ENCODE results near the gene MORN3.
A peak's percentile ranks its signal among the peaks of the same experiment; 100 is the strongest.
"Not testable (repeated sequence)": the region's sequence is repeated elsewhere in the genome, so short reads cannot be mapped to it uniquely, and the experiment has no call there.

Gene MORN3

DNA sequence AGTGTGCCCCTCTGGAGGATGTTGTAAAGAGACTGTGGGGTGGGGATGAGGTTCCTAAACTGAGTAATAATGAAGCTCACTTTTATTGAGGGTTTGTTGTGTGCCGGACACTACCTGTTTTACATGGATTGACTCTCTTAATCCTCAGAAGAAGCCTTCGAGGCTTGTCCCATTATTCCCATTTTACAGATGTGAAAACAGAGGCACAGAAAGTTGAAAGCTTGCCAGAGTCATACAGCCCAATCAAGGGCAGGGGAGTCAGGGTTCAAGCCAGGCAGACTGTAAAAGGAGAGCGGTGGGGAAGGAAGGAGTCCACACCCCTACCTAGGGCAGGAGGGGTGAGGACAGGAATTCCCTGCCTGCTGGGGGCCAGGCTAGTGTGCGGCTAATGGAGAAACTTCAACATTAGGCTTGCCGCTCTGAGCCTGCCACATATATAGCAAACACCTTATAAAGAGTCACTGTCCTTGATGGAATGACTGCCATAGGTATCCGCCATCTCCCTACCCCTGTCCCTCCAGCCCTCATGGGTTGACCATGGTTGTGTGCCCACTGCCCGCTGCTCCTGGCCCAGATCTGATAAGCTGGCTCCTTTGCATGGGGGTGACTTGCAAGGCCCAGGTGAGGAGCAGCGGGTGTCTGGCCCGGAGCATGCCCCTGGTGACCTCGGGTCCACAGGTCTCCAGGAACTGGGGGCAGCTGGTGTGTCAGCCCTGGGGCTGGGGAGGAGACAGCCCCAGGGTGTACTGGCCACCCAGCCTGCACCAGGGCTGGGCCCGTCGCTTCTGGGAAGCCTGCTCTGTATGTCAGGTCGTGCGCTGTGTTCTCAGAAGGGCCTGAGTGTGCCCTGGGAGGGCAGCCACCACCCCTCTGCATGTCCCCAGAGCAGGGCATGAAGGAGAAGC, 30.9 kb downstream of the MORN3 start:
- DNase-seq (ENCODE audit: low spot score), result no peak

DNA sequence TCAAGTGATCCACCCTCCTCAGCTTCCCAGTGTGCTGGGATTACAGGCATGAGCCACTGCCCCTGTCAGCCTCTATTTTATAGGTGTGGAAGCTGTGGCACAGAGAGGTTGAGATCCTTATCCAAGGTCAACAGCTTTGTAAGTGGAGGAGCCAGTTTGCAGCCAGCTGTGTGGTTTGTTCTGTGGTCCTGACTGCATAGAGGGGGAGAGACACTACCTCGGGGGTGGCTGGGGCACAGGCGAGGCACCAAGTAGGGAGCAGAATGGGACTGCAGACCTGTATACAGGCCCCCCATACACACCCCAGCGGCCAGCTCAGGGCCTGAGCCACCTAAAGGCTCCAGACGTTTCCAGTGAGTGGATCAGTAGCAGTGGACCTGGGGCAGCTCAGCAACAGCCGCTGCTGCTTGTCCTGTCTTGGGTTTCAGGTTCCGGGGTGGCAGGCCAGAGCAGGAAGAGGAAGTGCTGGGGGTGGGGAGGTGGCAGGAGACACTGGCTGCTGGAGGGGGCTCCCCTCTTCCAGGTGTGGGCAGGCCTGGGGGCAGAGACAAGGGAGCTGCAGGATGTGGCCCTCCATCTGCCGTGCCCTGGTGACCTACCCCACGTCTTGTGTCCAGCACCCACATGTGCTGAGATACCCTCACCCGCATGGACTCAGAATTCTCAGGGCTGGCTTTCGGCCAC, 32.1 kb downstream of the MORN3 start:
- DNase-seq (ENCODE audit: low spot score), result no peak

- DNase-seq (ENCODE audit: low spot score), result no peak
These were observed 34.6 kb downstream of the MORN3 start for GRCh38 chr12:121634836-121635235.

- not testable (repeated sequence) for DNase-seq (ENCODE audit: low spot score)
These were observed 35.6 kb downstream of the MORN3 start for GRCh38 chr12:121633833-121634196.

GRCh38 chr12:121632069-121632970, 37.1 kb downstream of the MORN3 start:
- DNase-seq (ENCODE audit: low spot score), result no peak

DNA sequence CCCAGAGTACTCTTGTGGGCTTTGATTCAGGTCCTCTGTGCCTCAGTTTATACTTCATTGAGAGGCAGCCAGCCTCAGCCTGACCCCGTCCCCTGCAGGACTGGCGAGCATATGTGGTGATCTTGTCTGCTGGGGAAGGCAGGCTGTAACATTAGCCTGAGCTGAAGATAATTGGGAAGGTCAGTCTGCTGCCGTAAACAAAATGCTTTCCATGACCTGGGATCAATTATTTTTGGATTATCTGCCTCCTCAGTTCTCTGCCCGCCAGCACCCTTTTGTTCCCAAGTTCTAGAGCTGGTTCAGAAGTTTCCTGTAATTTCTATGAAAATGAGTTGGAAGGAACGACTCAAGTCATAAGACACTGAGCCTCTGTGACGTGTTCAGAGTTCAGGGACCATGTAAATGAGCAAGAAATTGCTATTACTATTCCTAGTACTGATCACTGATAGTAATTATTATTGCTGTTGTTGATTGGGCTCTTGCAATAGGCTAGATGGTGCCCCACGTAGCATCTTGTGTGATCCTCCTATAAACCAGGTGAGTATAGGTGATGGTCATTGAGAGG, 38.6 kb downstream of the MORN3 start:
- no peak for DNase-seq (ENCODE audit: low spot score)

DNA sequence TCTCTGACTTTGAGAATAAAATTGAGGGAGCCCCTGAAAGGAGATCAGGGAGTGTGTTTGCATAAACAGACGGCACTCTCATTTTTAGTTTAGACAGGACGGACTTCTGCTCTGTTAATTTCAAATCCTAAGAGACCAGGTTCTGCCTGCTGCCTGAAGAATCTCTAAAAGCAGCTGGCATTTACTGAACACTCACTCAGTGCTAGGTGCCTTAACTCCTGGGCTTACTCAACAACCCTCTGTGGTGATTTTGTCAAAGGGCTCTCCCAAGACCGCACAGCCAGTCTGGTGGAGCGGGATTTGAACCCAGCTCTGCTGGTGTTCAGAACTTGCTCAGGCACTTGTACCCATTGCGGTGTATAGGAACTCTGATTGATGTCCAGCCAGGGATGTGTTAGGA, 40.9 kb downstream of the MORN3 start:
- DNase-seq (ENCODE audit: low spot score), result no peak

GRCh38 chr12:121628037-121628436, 41.4 kb downstream of the MORN3 start:
- no peak for DNase-seq (ENCODE audit: low spot score)

GRCh38 chr12:121626853-121627640, 42.4 kb downstream of the MORN3 start:
- DNase-seq (ENCODE audit: low spot score), result peak; percentile 46

- peak; percentile 82 for DNase-seq (ENCODE audit: low spot score)
These were observed 43.2 kb downstream of the MORN3 start, which contains the start of gene ORAI1 for GRCh38 chr12:121626087-121626852. Gene ORAI1, plus strand, starts transcription at chr12:121626530.

- no peak for DNase-seq (ENCODE audit: low spot score)
These were observed 49.0 kb downstream of the MORN3 start for GRCh38 chr12:121620333-121620891.

GRCh38 chr12:121618659-121619233, 50.7 kb downstream of the MORN3 start:
- DNase-seq (ENCODE audit: low spot score), result no peak

DNA sequence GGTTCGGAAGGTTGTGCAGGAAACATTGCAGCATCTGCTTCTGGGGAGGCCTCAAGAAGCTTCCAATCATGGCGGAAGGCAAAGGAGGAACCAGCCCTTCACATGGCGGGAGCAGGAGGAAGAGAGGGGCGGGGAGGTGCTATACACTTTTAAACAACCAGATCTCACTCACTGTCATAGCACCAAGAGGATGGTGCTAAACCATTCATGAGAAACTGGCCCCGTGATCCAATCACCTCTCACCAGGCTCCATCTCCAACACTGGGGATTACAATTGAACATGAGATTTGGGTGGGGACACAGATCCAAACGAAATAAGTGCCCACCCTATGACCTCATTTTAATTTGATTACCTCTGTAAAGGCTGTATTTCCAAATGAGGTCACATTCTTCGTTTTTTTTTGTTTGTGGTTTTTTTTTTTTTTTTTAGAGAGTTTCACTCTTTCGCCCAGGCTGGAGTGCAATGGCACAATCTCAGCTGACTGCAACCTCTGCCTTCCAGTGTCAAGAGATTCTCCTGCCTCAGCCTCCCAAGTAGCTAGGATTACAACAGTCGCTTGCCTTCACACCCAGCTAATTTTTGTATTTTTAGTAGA, 54.5 kb downstream of the MORN3 start:
- DNase-seq (ENCODE audit: low spot score), result no peak

GRCh38 chr12:121613462-121613861, 56.0 kb downstream of the MORN3 start:
- no peak for DNase-seq (ENCODE audit: low spot score)

GRCh38 chr12:121611306-121611705, 58.1 kb downstream of the MORN3 start:
- DNase-seq (ENCODE audit: low spot score), result no peak

GRCh38 chr12:121610239-121611149, 59.0 kb downstream of the MORN3 start:
- no peak for DNase-seq (ENCODE audit: low spot score)

- DNase-seq (ENCODE audit: low spot score), result no peak
These were observed 61.2 kb downstream of the MORN3 start for GRCh38 chr12:121608301-121608700.

DNA sequence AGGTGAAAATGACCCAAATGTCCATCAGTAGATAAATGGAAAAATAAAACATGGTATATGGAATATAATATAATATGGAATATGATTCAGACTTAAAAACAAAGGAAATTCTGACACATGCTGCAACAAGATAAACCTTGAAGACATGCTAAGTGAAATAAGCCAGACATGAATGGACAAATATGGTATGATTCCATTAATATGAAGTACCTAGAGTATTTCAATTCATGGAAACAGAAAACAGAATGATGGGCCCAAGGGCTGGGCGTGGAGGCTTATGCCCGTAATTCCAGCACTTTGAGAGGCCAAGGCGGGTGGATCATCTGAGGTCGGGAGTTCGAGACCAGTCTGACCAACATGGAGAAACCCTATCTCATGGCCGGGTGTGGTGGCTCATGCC, 65.9 kb downstream of the MORN3 start:
- no peak for DNase-seq (ENCODE audit: low spot score)
